SK-N-MC (cell line): Measurements from ENCODE around the gene GPC2.
"Not testable (repeated sequence)": the region's sequence is repeated elsewhere in the genome, so short reads cannot be mapped to it uniquely, and the experiment has no call there.

Experiments used
- EZH2 ChIP-seq: fragments of 200-600 bp; sonication (generic); IDR thresholded peaks from one replicate; pipeline ENCODE4 v1.6.1; 2017; ENCODE audit warnings: antibody characterized with exemption
- POLR2AphosphoS5 ChIP-seq: IDR thresholded peaks from 2 replicates; pipeline ENCODE4 v1.6.1; 2012; ENCODE audit warnings: mild to moderate bottlenecking, low read depth, low read length, borderline replicate concordance

DNA sequence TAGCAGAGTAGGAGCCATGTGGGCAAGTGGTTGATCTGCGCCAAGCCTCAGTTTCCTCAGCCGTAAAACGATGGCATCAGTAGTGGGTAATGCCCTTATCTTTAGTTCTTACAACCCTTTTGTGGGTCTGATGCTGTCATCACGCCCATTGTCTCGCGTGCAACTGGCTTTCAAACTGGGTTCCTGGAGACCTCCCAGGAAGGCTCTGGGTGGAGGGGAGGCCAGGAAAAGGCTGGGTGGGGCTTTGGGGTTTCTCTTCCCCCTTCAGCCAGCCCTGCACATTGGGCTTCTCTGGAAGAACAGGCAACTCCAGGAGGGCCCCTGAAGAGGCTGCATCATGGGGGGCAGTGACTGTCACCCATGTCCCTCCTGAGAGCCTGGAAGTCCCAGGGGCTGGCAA is 47.7 kb upstream of the GPC2 start:
- TF ChIP-seq EZH2, POLR2AphosphoS5: not testable (repeated sequence)
